HEK293 (cell line): ENCODE results near the gene NABP1.

ENCODE experiments used
- SP3 ChIP-seq: fragments of 450-650 bp; formaldehyde crosslinking; IDR thresholded peaks from 2 replicates; pipeline ENCODE4 v1.5.1; 2016; ENCODE audit warnings: missing biosample characterization, missing genetic modification characterization
- ZFP41 ChIP-seq: fragments of 450-650 bp; formaldehyde crosslinking; IDR thresholded peaks from 2 replicates; pipeline ENCODE4 v1.5.1; 2016; ENCODE audit warnings: missing biosample characterization, missing genetic modification characterization, borderline replicate concordance
- ZNF133 ChIP-seq: fragments of 450-650 bp; formaldehyde crosslinking; IDR thresholded peaks from 2 replicates; pipeline ENCODE4 v1.5.1; 2016; ENCODE audit warnings: missing biosample characterization, missing genetic modification characterization
- ZNF302 ChIP-seq: fragments of 450-650 bp; formaldehyde crosslinking; IDR thresholded peaks from 2 replicates; pipeline ENCODE4 v1.5.1; 2016; ENCODE audit warnings: missing biosample characterization, missing genetic modification characterization, low read depth
- ZNF544 ChIP-seq: fragments of 450-650 bp; formaldehyde crosslinking; IDR thresholded peaks from 2 replicates; pipeline ENCODE4 v1.5.0; 2017; ENCODE audit warnings: missing biosample characterization, missing genetic modification characterization
- ZNF645 ChIP-seq: fragments of 450-650 bp; formaldehyde crosslinking; IDR thresholded peaks from 2 replicates; pipeline ENCODE4; 2016; ENCODE audit warnings: missing biosample characterization, missing genetic modification characterization
- ZNF670 ChIP-seq: fragments of 450-650 bp; formaldehyde crosslinking; IDR thresholded peaks from 2 replicates; pipeline ENCODE4 v1.5.1; 2016; ENCODE audit warnings: missing biosample characterization, missing genetic modification characterization, low read depth
- TF ChIP-seq, protein P1 (sequence below): fragments of 450-650 bp; formaldehyde crosslinking; IDR thresholded peaks from 2 replicates; pipeline ENCODE4 v1.5.1; 2016; ENCODE audit warnings: missing biosample characterization, missing genetic modification characterization

- no peak for TF ChIP-seq ZNF302
- TF ChIP-seq, protein P1, sequence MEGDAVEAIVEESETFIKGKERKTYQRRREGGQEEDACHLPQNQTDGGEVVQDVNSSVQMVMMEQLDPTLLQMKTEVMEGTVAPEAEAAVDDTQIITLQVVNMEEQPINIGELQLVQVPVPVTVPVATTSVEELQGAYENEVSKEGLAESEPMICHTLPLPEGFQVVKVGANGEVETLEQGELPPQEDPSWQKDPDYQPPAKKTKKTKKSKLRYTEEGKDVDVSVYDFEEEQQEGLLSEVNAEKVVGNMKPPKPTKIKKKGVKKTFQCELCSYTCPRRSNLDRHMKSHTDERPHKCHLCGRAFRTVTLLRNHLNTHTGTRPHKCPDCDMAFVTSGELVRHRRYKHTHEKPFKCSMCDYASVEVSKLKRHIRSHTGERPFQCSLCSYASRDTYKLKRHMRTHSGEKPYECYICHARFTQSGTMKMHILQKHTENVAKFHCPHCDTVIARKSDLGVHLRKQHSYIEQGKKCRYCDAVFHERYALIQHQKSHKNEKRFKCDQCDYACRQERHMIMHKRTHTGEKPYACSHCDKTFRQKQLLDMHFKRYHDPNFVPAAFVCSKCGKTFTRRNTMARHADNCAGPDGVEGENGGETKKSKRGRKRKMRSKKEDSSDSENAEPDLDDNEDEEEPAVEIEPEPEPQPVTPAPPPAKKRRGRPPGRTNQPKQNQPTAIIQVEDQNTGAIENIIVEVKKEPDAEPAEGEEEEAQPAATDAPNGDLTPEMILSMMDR (tag by site-specific recombination), result no peak
- TF ChIP-seq SP3 (tag by site-specific recombination), result no peak
- no peak for TF ChIP-seq ZNF544 (tag by site-specific recombination)
- no peak for TF ChIP-seq ZNF645 (tag by site-specific recombination)
- TF ChIP-seq ZNF133, result no peak
- no peak for TF ChIP-seq ZFP41
- TF ChIP-seq ZNF670, result no peak
These were observed 19.9 kb downstream of the NABP1 start for GRCh38 chr2:191697870-191698269.
